Measurements from ENCODE around the gene OR6B1.

The OR6B1 gene

GRCh38 chr7:144024213-144024612 lies 24.1 kb downstream of the OR6B1 start:
- H3K9ac ChIP-seq (ENCODE audit: low read depth, low read length), result no peak overlapping the region
- H3K4me1 ChIP-seq (ENCODE audit: insufficient read depth, low read length), result peaks cover 2% of the 10 kb centered on the region; the same call in 1 of the 2 replicates
- no peaks in the 10 kb centered on the region for H3K36me3 ChIP-seq (ENCODE audit: insufficient read depth, low read length)
- H3K9me3 ChIP-seq (ENCODE audit: insufficient read depth, low read depth, low read length), result no peaks in the 10 kb centered on the region
- 91% methylated on average over 3 of the region's 3 CpGs for whole genome bisulfite sequencing
- H3K27ac ChIP-seq (ENCODE audit: low read depth, low read length), result no peak overlapping the region
- H3K4me3 ChIP-seq (ENCODE audit: low read length), result no peak overlapping the region
- no peaks in the 10 kb centered on the region for H3K27me3 ChIP-seq (ENCODE audit: insufficient read depth, low read length)

GRCh38 chr7:144026203-144026883 lies 26.2 kb downstream of the OR6B1 start:
- H3K9ac ChIP-seq (ENCODE audit: low read depth, low read length), result no peak overlapping the region
- no peaks in the 10 kb centered on the region for H3K36me3 ChIP-seq (ENCODE audit: insufficient read depth, low read length)
- H3K27ac ChIP-seq (ENCODE audit: low read depth, low read length), result no peak overlapping the region
- H3K27me3 ChIP-seq (ENCODE audit: insufficient read depth, low read length), result no peaks in the 10 kb centered on the region
- no peak overlapping the region for H3K4me3 ChIP-seq (ENCODE audit: low read length)
- 78% methylated on average over 4 of the region's 4 CpGs for whole genome bisulfite sequencing
- no peaks in the 10 kb centered on the region for H3K4me1 ChIP-seq (ENCODE audit: insufficient read depth, low read length)
- no peaks in the 10 kb centered on the region for H3K9me3 ChIP-seq (ENCODE audit: insufficient read depth, low read depth, low read length)

- no peaks in the 10 kb centered on the region for H3K4me1 ChIP-seq (ENCODE audit: insufficient read depth, low read length)
- H3K27ac ChIP-seq (ENCODE audit: low read depth, low read length), result no peak overlapping the region
- no peaks in the 10 kb centered on the region for H3K27me3 ChIP-seq (ENCODE audit: insufficient read depth, low read length)
- H3K9ac ChIP-seq (ENCODE audit: low read depth, low read length), result no peak overlapping the region
- no peak overlapping the region for H3K4me3 ChIP-seq (ENCODE audit: low read length)
- WGBS, result 62% methylated on average over 3 of the region's 3 CpGs
- no peaks in the 10 kb centered on the region for H3K9me3 ChIP-seq (ENCODE audit: insufficient read depth, low read depth, low read length)
- no peaks in the 10 kb centered on the region for H3K36me3 ChIP-seq (ENCODE audit: insufficient read depth, low read length)
Observed at GRCh38 chr7:144027070-144027469, 26.9 kb downstream of the OR6B1 start.

- Histone ChIP-seq H3K27ac (ENCODE audit: low read depth, low read length) (no peak overlapping the region), H3K27me3 (ENCODE audit: insufficient read depth, low read length) (no peaks in the 10 kb centered on the region), H3K4me3 (ENCODE audit: low read length) (no peak overlapping the region), H3K9ac (ENCODE audit: low read depth, low read length) (no peak overlapping the region), H3K4me1 (ENCODE audit: insufficient read depth, low read length) (no peaks in the 10 kb centered on the region), H3K36me3 (ENCODE audit: insufficient read depth, low read length) (no peaks in the 10 kb centered on the region), H3K9me3 (ENCODE audit: insufficient read depth, low read depth, low read length) (no peaks in the 10 kb centered on the region)
- WGBS, result 68% methylated on average over 1 of the region's 1 CpG
Observed at GRCh38 chr7:144027974-144028373, 27.9 kb downstream of the OR6B1 start.

GRCh38 chr7:144028547-144028946 lies 28.4 kb downstream of the OR6B1 start:
- no peaks in the 10 kb centered on the region for H3K36me3 ChIP-seq (ENCODE audit: insufficient read depth, low read length)
- no peak overlapping the region for H3K27ac ChIP-seq (ENCODE audit: low read depth, low read length)
- H3K4me1 ChIP-seq (ENCODE audit: insufficient read depth, low read length), result no peaks in the 10 kb centered on the region
- H3K9ac ChIP-seq (ENCODE audit: low read depth, low read length), result no peak overlapping the region
- H3K27me3 ChIP-seq (ENCODE audit: insufficient read depth, low read length), result no peaks in the 10 kb centered on the region
- WGBS, result no CpG with 5 or more reads among the region's 3 CpGs
- no peaks in the 10 kb centered on the region for H3K9me3 ChIP-seq (ENCODE audit: insufficient read depth, low read depth, low read length)
- no peak overlapping the region for H3K4me3 ChIP-seq (ENCODE audit: low read length)

- H3K9me3 ChIP-seq (ENCODE audit: insufficient read depth, low read depth, low read length), result no peaks in the 10 kb centered on the region
- H3K36me3 ChIP-seq (ENCODE audit: insufficient read depth, low read length), result no peaks in the 10 kb centered on the region
- no peaks in the 10 kb centered on the region for H3K27me3 ChIP-seq (ENCODE audit: insufficient read depth, low read length)
- H3K4me3 ChIP-seq (ENCODE audit: low read length), result no peak overlapping the region
- no peak overlapping the region for H3K27ac ChIP-seq (ENCODE audit: low read depth, low read length)
- H3K9ac ChIP-seq (ENCODE audit: low read depth, low read length), result no peak overlapping the region
- no peaks in the 10 kb centered on the region for H3K4me1 ChIP-seq (ENCODE audit: insufficient read depth, low read length)
- WGBS, result 80% methylated on average over 5 of the region's 5 CpGs
Observed at GRCh38 chr7:144032516-144032915, 32.4 kb downstream of the OR6B1 start.

GRCh38 chr7:144032985-144033709 lies 33.0 kb downstream of the OR6B1 start:
- H3K27me3 ChIP-seq (ENCODE audit: insufficient read depth, low read length), result no peaks in the 10 kb centered on the region
- WGBS, result 89% methylated on average over 1 of the region's 1 CpG
- no peak overlapping the region for H3K4me3 ChIP-seq (ENCODE audit: low read length)
- no peaks in the 10 kb centered on the region for H3K4me1 ChIP-seq (ENCODE audit: insufficient read depth, low read length)
- no peaks in the 10 kb centered on the region for H3K9me3 ChIP-seq (ENCODE audit: insufficient read depth, low read depth, low read length)
- H3K36me3 ChIP-seq (ENCODE audit: insufficient read depth, low read length), result no peaks in the 10 kb centered on the region
- no peak overlapping the region for H3K9ac ChIP-seq (ENCODE audit: low read depth, low read length)
- no peak overlapping the region for H3K27ac ChIP-seq (ENCODE audit: low read depth, low read length)

- H3K4me1 ChIP-seq (ENCODE audit: insufficient read depth, low read length), result no peaks in the 10 kb centered on the region
- H3K27me3 ChIP-seq (ENCODE audit: insufficient read depth, low read length), result no peaks in the 10 kb centered on the region
- H3K27ac ChIP-seq (ENCODE audit: low read depth, low read length), result no peak overlapping the region
- H3K9ac ChIP-seq (ENCODE audit: low read depth, low read length), result no peak overlapping the region
- H3K9me3 ChIP-seq (ENCODE audit: insufficient read depth, low read depth, low read length), result no peaks in the 10 kb centered on the region
- no peaks in the 10 kb centered on the region for H3K36me3 ChIP-seq (ENCODE audit: insufficient read depth, low read length)
- H3K4me3 ChIP-seq (ENCODE audit: low read length), result no peak overlapping the region
Observed at GRCh38 chr7:144035385-144035784, 35.3 kb downstream of the OR6B1 start.

- Histone ChIP-seq H3K36me3 (ENCODE audit: insufficient read depth, low read length) (no peaks in the 10 kb centered on the region), H3K4me1 (ENCODE audit: insufficient read depth, low read length) (no peaks in the 10 kb centered on the region), H3K4me3 (ENCODE audit: low read length) (no peak overlapping the region), H3K27me3 (ENCODE audit: insufficient read depth, low read length) (no peaks in the 10 kb centered on the region), H3K9me3 (ENCODE audit: insufficient read depth, low read depth, low read length) (no peaks in the 10 kb centered on the region), H3K9ac (ENCODE audit: low read depth, low read length) (no peak overlapping the region), H3K27ac (ENCODE audit: low read depth, low read length) (no peak overlapping the region)
- 57% methylated on average over 1 of the region's 1 CpG for WGBS
Observed at GRCh38 chr7:144036302-144036885, 36.3 kb downstream of the OR6B1 start.

- Histone ChIP-seq H3K4me3 (ENCODE audit: low read length) (no peak overlapping the region), H3K9ac (ENCODE audit: low read depth, low read length) (no peak overlapping the region), H3K9me3 (ENCODE audit: insufficient read depth, low read depth, low read length) (no peaks in the 10 kb centered on the region), H3K27me3 (ENCODE audit: insufficient read depth, low read length) (no peaks in the 10 kb centered on the region), H3K4me1 (ENCODE audit: insufficient read depth, low read length) (no peaks in the 10 kb centered on the region), H3K36me3 (ENCODE audit: insufficient read depth, low read length) (no peaks in the 10 kb centered on the region), H3K27ac (ENCODE audit: low read depth, low read length) (no peak overlapping the region)
- WGBS, result 79% methylated on average over 1 of the region's 1 CpG
Observed at GRCh38 chr7:144037414-144038035, 37.4 kb downstream of the OR6B1 start.

- Histone ChIP-seq H3K4me1 (ENCODE audit: insufficient read depth, low read length) (no peaks in the 10 kb centered on the region), H3K4me3 (ENCODE audit: low read length) (no peak overlapping the region), H3K9me3 (ENCODE audit: insufficient read depth, low read depth, low read length) (no peaks in the 10 kb centered on the region), H3K9ac (ENCODE audit: low read depth, low read length) (no peak overlapping the region), H3K36me3 (ENCODE audit: insufficient read depth, low read length) (no peaks in the 10 kb centered on the region), H3K27ac (ENCODE audit: low read depth, low read length) (no peak overlapping the region), H3K27me3 (ENCODE audit: insufficient read depth, low read length) (no peaks in the 10 kb centered on the region)
- 72% methylated on average over 4 of the region's 4 CpGs for WGBS
Observed at GRCh38 chr7:144038887-144039286, 38.8 kb downstream of the OR6B1 start.
